ENCODE results near the gene KLHL18.
"Not testable (repeated sequence)": the region's sequence is repeated elsewhere in the genome, so short reads cannot be mapped to it uniquely, and the experiment has no call there.

The KLHL18 gene

GRCh38 chr3:47310391-47310790, 27.6 kb downstream of the KLHL18 start:
- in situ Hi-C loops (cut with MboI; ENCODE audit: low sequenced_read_pairs) = no loop called here

GRCh38 chr3:47313341-47314055, 30.8 kb downstream of the KLHL18 start:
- in situ Hi-C loops (cut with MboI; ENCODE audit: low sequenced_read_pairs) = no loop called here

GRCh38 chr3:47314056-47314764, 31.5 kb downstream of the KLHL18 start:
- in situ Hi-C loops (cut with MboI; ENCODE audit: low sequenced_read_pairs) = no loop called here

- in situ Hi-C loops (cut with MboI; ENCODE audit: low sequenced_read_pairs) = no loop called here
Observed at GRCh38 chr3:47315069-47315647, 32.4 kb downstream of the KLHL18 start.

GRCh38 chr3:47316151-47316550, 33.4 kb downstream of the KLHL18 start:
- in situ Hi-C loops (cut with MboI; ENCODE audit: low sequenced_read_pairs) = not testable (repeated sequence)

GRCh38 chr3:47318916-47319315, 36.2 kb downstream of the KLHL18 start:
- in situ Hi-C loops (cut with MboI; ENCODE audit: low sequenced_read_pairs) = no loop called here

GRCh38 chr3:47319956-47320355, 37.2 kb downstream of the KLHL18 start:
- in situ Hi-C loops (cut with MboI; ENCODE audit: low sequenced_read_pairs) = no loop called here

- in situ Hi-C loops (cut with MboI; ENCODE audit: low sequenced_read_pairs) = no loop called here
Observed at GRCh38 chr3:47323431-47324277, 40.9 kb downstream of the KLHL18 start.

GRCh38 chr3:47324278-47324865, 41.6 kb downstream of the KLHL18 start:
- in situ Hi-C loops (cut with MboI; ENCODE audit: low sequenced_read_pairs) = no loop called here

GRCh38 chr3:47333907-47334306, 51.2 kb downstream of the KLHL18 start:
- in situ Hi-C loops (cut with MboI; ENCODE audit: low sequenced_read_pairs) = no loop called here

GRCh38 chr3:47337656-47338055, 54.9 kb downstream of the KLHL18 start:
- in situ Hi-C loops (cut with MboI; ENCODE audit: low sequenced_read_pairs) = no loop called here

GRCh38 chr3:47339951-47340350, 57.2 kb downstream of the KLHL18 start:
- in situ Hi-C loops (cut with MboI; ENCODE audit: low sequenced_read_pairs) = no loop called here

GRCh38 chr3:47340866-47341265, 58.1 kb downstream of the KLHL18 start:
- in situ Hi-C loops (cut with MboI; ENCODE audit: low sequenced_read_pairs) = no loop called here

- in situ Hi-C loops (cut with MboI; ENCODE audit: low sequenced_read_pairs) = no loop called here
Observed at GRCh38 chr3:47342151-47342550, 59.4 kb downstream of the KLHL18 start.

GRCh38 chr3:47342812-47343211, 60.1 kb downstream of the KLHL18 start:
- in situ Hi-C loops (cut with MboI; ENCODE audit: low sequenced_read_pairs) = no loop called here

- in situ Hi-C loops (cut with MboI; ENCODE audit: low sequenced_read_pairs) = no loop called here
Observed at GRCh38 chr3:47343471-47343971, 60.8 kb downstream of the KLHL18 start.

- in situ Hi-C loops (cut with MboI; ENCODE audit: low sequenced_read_pairs) = no loop called here
Observed at GRCh38 chr3:47344971-47345370, 62.2 kb downstream of the KLHL18 start.

GRCh38 chr3:47347217-47347801, 64.6 kb downstream of the KLHL18 start:
- in situ Hi-C loops (cut with MboI; ENCODE audit: low sequenced_read_pairs) = no loop called here

GRCh38 chr3:47348411-47349154, 65.8 kb downstream of the KLHL18 start:
- in situ Hi-C loops (cut with MboI; ENCODE audit: low sequenced_read_pairs) = no loop called here
